Measurements from ENCODE around the gene CTU2.

DNA sequence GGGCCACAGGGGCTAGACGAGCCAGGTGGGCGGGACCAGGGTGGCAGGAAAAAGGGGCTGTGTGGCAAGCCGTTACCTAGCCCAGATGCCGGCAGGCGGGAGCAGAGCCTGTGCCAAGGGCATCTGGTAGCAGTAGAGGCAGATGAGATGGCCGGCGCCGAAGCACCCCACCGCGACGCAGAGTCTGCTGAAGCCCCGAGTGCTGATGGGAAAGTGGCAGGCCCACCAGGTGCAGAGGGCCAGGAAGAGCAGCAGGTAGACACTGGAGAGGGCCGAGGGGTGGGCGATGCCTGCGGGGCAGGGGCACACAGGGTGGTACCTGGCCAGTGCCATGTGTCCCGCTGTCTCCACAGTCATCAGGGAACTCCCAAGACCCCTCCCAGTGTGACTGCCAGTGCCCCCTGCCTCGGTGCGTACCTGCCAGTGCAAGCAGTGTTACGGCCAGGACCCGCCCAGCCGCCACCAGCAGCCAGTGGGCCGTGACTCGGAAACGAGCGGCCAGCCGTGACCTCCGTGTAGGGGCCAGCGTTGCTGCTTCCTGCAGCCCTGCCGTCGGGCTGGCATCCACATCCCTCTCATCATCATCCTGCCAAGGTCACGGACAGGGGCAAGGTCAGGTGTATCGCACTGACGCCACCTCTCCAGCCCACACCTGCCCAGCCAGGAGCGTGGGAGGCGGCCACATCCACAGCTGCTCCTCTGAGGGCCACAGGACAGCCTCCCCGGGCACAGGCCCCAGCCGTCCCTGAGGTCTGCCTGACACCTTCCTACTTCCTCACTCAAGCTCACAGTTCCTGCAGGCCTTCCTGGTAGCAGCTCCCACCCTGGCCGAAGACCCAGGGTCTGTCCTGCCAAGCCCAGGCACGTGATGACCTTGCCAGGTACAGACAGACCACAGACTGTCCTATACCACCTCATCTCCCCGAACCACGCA is 32.1 kb downstream of the CTU2 start:
- TF ChIP-seq POLR2A (IDR thresholded peaks at IDR 0.05), result no peak
- TF ChIP-seq, protein P1, sequence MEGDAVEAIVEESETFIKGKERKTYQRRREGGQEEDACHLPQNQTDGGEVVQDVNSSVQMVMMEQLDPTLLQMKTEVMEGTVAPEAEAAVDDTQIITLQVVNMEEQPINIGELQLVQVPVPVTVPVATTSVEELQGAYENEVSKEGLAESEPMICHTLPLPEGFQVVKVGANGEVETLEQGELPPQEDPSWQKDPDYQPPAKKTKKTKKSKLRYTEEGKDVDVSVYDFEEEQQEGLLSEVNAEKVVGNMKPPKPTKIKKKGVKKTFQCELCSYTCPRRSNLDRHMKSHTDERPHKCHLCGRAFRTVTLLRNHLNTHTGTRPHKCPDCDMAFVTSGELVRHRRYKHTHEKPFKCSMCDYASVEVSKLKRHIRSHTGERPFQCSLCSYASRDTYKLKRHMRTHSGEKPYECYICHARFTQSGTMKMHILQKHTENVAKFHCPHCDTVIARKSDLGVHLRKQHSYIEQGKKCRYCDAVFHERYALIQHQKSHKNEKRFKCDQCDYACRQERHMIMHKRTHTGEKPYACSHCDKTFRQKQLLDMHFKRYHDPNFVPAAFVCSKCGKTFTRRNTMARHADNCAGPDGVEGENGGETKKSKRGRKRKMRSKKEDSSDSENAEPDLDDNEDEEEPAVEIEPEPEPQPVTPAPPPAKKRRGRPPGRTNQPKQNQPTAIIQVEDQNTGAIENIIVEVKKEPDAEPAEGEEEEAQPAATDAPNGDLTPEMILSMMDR (IDR thresholded peaks at IDR 0.05), result no peak
